NOMO-1 treated with dmso at 0.1 percent for 144 hours (cell line): Measurements from ENCODE around the gene DDOST.
"Not testable (repeated sequence)": the region's sequence is repeated elsewhere in the genome, so short reads cannot be mapped to it uniquely, and the experiment has no call there.

Experiments used
- DNase-seq: peaks from one replicate; lab custom pipeline; 2025; ENCODE audit not compliant: unreplicated experiment; lab: John Stamatoyannopoulos, UW

Gene DDOST

DNA sequence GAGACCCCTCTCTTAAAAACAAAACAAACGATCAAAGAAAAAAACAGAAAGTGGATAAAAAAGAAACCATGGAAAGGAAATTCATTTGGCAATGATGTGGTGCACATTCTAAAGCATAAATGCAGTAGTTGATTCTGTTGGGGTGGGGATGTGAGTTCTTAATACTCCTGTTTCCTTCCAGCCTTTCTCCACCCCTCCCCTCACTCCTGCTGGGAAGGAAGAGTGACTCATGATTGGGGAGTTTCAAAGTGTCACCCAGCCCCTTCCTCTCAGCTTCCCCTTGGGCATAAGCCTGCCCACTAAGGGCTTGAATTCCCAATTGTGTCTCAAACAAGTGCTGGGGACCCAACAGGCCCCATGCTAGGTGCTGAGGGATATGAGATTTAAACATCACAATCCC is 34.6 kb downstream of the DDOST start:
- DNase-seq = no peak

GRCh38 chr1:20626098-20626427 is 35.1 kb downstream of the DDOST start:
- no peak for DNase-seq

GRCh38 chr1:20625176-20626097 is 35.7 kb downstream of the DDOST start:
- DNase-seq = no peak

DNA sequence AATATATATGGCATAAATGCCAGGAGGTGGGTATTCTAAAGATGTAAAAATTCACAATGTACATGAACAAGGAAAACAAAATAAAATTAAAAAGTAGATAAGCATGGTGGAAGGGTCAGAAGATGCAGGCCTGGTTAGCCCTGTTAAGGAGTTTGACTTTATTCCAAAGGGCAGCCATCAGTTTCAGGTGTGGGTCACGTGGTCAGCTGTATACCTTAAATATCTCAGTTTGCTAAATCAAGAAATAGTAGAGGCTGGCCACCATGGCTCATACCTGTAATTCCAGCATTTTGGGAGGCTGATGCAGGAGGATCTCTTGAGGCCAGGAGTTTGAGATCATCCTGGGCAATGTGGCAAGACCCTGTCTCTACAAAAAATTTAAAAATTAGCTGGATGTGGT is 36.5 kb downstream of the DDOST start:
- no peak for DNase-seq

- DNase-seq = no peak
These were observed 40.2 kb downstream of the DDOST start for GRCh38 chr1:20621012-20621411.

DNA sequence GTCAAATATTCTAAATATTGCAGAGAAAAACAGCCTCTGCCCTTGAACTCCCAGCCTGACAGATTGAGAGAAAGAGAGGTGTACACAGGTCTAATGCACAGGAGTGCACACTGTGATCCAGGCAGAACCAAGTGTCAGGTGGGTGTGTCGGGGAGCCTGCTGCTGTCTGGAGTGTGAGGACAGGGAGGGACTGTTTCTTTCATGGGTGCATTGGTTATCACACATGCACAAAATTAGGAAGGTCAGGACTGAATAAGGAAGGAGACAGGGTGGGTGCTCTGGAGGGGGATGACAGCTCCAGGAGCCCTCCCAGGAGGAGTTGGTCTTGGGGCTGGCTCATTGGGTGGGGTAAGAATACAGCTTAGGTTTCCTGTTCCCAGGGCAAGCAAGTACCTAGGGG is 41.2 kb downstream of the DDOST start:
- DNase-seq = no peak

- no peak for DNase-seq
These were observed 42.6 kb downstream of the DDOST start for GRCh38 chr1:20618550-20618949.

DNA sequence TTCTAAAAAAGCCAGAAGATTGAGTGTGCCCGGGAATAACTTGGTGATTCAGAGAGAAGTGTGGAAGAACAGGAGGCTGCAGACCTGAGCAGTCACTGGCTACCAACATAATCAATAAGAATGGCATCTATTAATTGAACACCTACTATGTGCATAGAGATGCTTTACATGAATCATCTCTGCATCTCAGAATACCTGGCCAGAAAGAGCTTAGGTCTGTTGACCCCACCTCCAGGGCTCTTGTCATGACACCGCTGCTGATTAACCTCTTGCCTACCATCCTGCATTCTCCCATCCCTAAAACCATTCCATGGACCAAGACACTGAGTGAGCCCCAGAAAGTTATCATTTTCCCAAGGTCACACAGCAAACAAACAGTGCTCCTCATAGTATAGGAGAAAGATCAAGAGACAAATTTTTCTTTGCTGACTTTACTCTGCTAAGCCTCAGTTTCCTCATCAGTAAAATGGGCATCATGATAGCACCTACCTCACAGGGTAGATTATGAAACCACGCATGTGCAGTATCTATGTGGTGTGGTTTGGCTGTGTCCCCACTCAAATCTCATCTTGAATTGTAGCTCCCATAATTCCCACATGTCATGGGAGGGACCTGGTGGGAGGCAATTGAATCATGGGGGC is 44.2 kb downstream of the DDOST start:
- DNase-seq = no peak

DNA sequence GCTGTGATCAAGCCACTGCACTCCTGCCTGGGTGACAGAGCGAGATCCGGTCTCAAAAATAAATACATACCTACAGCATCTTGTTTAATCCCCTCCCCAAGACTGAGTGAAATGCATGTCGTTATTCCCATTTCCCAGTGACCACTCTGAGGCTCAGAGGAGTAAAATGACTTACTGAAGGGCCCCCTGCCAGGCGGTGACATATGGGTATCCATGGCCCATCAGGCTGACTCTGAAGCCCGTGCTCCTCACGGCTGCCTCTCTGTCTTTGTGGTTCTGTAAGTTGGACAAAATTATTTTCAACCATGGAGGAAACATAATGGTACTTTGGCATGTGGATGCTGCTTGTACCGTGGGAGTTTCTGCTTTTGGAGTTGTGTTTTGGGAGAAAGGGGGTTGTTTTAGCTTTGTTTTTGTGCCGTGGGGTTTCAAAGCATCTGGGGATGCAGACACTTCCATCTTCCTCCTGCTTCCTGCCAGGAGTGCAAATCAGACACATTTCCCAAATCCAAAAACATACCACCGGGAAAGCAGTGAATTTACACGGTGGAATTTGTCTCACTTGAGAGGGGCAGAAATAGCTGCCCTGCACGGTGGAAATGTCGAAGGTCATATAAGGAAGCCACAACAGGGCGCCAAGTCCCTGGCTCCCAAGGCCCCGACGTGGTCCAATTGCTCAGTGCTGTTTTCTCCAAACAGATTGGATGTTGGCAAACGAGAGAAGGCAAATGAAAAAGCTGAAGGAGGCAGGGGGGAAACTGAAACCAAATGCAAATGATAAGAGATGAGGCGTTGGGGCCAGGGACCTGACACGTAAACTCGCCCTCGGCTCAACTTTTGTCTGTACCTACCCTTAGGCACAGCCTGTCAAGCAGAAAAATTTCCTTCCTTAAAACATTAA is 45.0 kb downstream of the DDOST start:
- DNase-seq = no peak

DNA sequence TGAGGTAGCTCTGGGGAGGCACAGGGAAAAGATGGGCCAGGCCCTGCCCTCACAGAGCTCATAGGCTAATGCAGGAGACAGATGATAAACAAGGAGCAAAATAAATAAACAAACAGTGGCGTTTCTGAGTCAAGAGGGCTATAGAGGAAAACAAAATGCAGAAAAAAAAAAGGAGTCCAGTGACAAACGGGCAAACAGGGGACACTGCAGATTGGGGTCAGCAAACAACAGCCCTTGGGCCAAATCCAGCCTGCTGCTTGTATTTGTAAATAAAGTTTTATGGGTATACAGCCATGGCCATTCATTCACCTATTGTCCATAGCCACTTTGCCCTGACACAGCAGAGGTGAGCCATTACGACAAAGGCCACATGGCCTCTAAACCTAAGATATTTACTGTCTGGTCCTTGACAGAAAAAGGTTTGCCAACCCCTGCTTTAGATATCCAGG is 47.0 kb downstream of the DDOST start:
- no peak for DNase-seq

- DNase-seq = no peak
These were observed 48.9 kb downstream of the DDOST start for GRCh38 chr1:20612221-20612746.

DNA sequence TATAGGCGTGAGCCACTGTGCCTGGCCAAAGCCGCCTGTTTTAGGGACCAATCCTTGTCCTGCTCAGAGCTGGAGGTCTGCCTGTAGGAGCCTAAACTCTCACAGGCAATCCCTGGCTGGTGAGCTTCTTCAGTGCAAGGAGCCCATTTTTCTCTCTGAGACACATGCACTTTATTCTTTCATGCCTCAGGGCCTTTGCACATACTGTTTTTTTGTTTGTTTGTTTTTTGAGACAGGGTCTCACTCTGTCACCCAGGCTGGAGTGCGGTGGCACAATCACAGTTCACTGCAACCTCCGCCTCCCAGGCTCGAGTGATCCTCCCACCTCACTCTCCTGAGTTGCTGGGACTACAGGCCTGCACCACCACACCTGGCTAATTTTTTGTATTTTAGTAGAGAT is 49.5 kb downstream of the DDOST start:
- DNase-seq = no peak

- no peak for DNase-seq
These were observed 50.2 kb downstream of the DDOST start for GRCh38 chr1:20610970-20611369.

GRCh38 chr1:20609541-20609940 is 51.6 kb downstream of the DDOST start:
- no peak for DNase-seq

GRCh38 chr1:20606801-20607570 is 54.2 kb downstream of the DDOST start:
- not testable (repeated sequence) for DNase-seq

GRCh38 chr1:20604678-20605077 is 56.5 kb downstream of the DDOST start:
- DNase-seq = peak; percentile 2

DNA sequence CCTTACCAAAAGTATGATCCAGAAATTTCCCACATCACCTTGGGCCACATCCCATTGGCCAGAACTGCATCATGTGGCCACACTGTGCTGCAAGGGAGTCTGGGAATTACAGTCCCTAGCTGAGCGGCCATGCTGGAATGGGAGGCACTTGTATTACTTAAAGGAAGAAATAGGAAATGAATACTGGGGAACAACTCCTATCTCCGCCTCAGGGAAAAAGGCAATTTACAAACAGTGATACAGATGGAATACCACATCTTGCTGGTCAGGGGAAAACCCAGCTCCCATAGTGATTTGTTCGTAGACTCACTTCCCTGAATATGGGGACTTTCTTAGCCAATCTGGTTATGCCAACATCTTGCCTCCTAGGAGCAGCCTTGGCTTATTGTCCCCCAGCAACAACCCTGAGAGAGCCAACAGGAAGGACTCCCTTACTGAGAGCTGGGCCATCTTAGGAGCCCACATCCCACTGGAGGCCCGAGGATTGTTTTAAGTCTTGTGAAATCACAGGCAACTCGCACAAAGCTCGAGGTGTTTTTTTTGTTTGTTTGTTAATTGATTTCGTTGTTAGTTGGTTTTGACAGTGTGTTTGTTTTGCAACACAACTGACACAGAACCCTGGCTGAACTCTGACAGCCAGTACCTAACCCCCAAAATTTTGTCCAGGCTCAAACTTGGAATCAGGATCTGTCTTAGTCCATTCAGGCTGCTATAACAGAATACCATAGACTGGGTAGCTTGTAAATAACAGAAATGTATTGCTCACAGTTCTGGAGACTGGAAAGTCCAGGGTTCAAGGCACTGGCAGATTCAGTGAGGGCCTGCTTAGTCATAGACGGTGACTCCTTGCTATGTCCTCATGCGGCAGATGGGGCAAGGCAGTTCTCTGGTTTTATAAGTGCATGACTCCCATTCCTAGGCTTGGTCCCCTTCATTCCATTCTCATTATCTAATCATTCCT is 57.4 kb downstream of the DDOST start:
- no peak for DNase-seq

- DNase-seq = no peak
These were observed 58.2 kb downstream of the DDOST start for GRCh38 chr1:20602851-20603450.
